B cell (primary cell): ENCODE results near the gene KCNC1. TPM values are rescaled to one million over a fixed set of nuclear protein-coding genes. Genes with fewer than 3 reads are reported as not detected.

Experiments used
- ATAC-seq: fragments of 200-7000 bp; cut with Tn5 transposase; one replicate; pipeline ENCODE4 v1.10.0; 2021; ENCODE audit warnings: low read depth, mild to moderate bottlenecking, moderate number of reproducible peaks, moderate library complexity
- CTCF ChIA-PET: fragments of 350-600 bp; sonication (Branson Sonifier 250); formaldehyde crosslinking; loops from one replicate; lab custom pipeline; 2021; ENCODE audit warnings: antibody characterized with exemption, inconsistent platforms; lab: Charles Lee
- POLR2A ChIA-PET: fragments of 350-600 bp; sonication (Branson Sonifier 250); formaldehyde crosslinking; loops from one replicate; lab custom pipeline; 2021; ENCODE audit warnings: antibody characterized with exemption; lab: Charles Lee
- DNase-seq: peaks from one replicate; pipeline ENCODE4 v3.0.0; 2013
- H2AFZ ChIP-seq: 2 replicates; pipeline ENCODE4 v1.6.1; 2012; ENCODE audit warnings: mild to moderate bottlenecking, low read depth, low read length; ENCODE audit not compliant: insufficient read depth, poor library complexity, severe bottlenecking
- H3K27ac ChIP-seq, 2 donors: 1 replicate in 1 of 2; 2 replicates in 1 of 2; pipeline ENCODE4 v1.5.1; 2012 to 2013; ENCODE audit warnings: low read length in 2 of 2, mild to moderate bottlenecking in 2 of 2, moderate library complexity in 1 of 2
- H3K27me3 ChIP-seq, 4 experiments: fragments of 200-600 bp in 1 of 4; sonication (generic) in 1 of 4; replicated peaks in 1 of 4; 1 replicate in 2 of 4; 2 replicates in 2 of 4; pipeline versions ENCODE4 v1.6.1 to v1.7.0; 2013 to 2016; ENCODE audit warnings: low read length in 3 of 4, mild to moderate bottlenecking in 2 of 4, mixed read lengths in 1 of 4, moderate library complexity in 1 of 4; ENCODE audit not compliant: insufficient read depth in 4 of 4, control insufficient read depth in 3 of 4; ENCODE audit errors: control extremely low read depth in 1 of 4
- H3K36me3 ChIP-seq, 2 experiments: replicated peaks in 1 of 2; 1 replicate in 1 of 2; 2 replicates in 1 of 2; pipeline versions ENCODE4 v1.6.1 to v1.7.1; 2013; ENCODE audit warnings: low read length in 1 of 2; ENCODE audit not compliant: insufficient read depth in 2 of 2, control insufficient read depth in 1 of 2; ENCODE audit errors: control extremely low read depth in 1 of 2, extremely low read depth in 1 of 2
- H3K4me1 ChIP-seq, 2 donors: fragments of 200-600 bp in 1 of 2; sonication (generic) in 1 of 2; 1 replicate in 1 of 2; 2 replicates in 1 of 2; pipeline versions ENCODE4 v1.5.1 to v1.6.1; 2013 to 2017; ENCODE audit warnings: low read length in 2 of 2; ENCODE audit not compliant: control insufficient read depth in 2 of 2, insufficient read depth in 2 of 2
- H3K4me2 ChIP-seq: replicated peaks from 2 replicates; pipeline ENCODE3; 2012; ENCODE audit warnings: mild to moderate bottlenecking, low read depth, low read length; ENCODE audit not compliant: poor library complexity, severe bottlenecking
- H3K4me3 ChIP-seq, 5 experiments: fragments of 200-600 bp in 1 of 5; sonication (generic) in 1 of 5; 1 replicate in 3 of 5; 2 replicates in 2 of 5; pipeline versions ENCODE4 v1.5.1 to v1.7.0; 2011 to 2016; ENCODE audit warnings: low read length in 4 of 5, mild to moderate bottlenecking in 4 of 5, low read depth in 2 of 5, control low read depth in 1 of 5, moderate library complexity in 1 of 5; ENCODE audit not compliant: insufficient read depth in 1 of 5; ENCODE audit errors: control extremely low read depth in 1 of 5, extremely low read depth in 1 of 5
- H3K79me2 ChIP-seq: fragments of 200-600 bp; sonication (generic); one replicate; pipeline ENCODE4 v1.6.0; 2016; ENCODE audit warnings: low read length; ENCODE audit not compliant: control insufficient read depth, insufficient read depth
- H3K9ac ChIP-seq: fragments of 200-600 bp; sonication (generic); 2 replicates; pipeline ENCODE4 v1.6.1; 2017; ENCODE audit warnings: mild to moderate bottlenecking, low read length, moderate library complexity
- H3K9me3 ChIP-seq, 3 donors: one replicate each; pipeline versions ENCODE4 v1.6.1 to v1.7.1; 2013; ENCODE audit warnings: low read length in 2 of 3; ENCODE audit not compliant: control insufficient read depth in 2 of 3, insufficient read depth in 1 of 3; ENCODE audit errors: control extremely low read depth in 1 of 3
- H4K20me1 ChIP-seq: 2 replicates; pipeline ENCODE4 v1.6.0; 2012; ENCODE audit warnings: mild to moderate bottlenecking, low read length; ENCODE audit not compliant: insufficient read depth, control insufficient read depth, poor library complexity, severe bottlenecking
- H3K27ac Mint-ChIP-seq: one replicate; pipeline ENCODE4 v1.8.0; 2021; ENCODE audit warnings: mixed read lengths
- H3K27me3 Mint-ChIP-seq: one replicate; pipeline ENCODE4 v1.8.0; 2021; ENCODE audit warnings: mixed read lengths
- H3K4me1 Mint-ChIP-seq: one replicate; pipeline ENCODE4 v1.8.0; 2021; ENCODE audit warnings: mixed read lengths
- H3K4me3 Mint-ChIP-seq: one replicate; pipeline ENCODE4 v1.8.0; 2021; ENCODE audit warnings: mixed read lengths
- H3K9me3 Mint-ChIP-seq: one replicate; pipeline ENCODE4 v1.8.0; 2022; ENCODE audit warnings: mixed read lengths; ENCODE audit not compliant: insufficient read depth
- EZH2 ChIP-seq: IDR thresholded peaks from 2 replicates; pipeline ENCODE4 v1.6.1; 2012; ENCODE audit warnings: borderline replicate concordance, low read depth, mild to moderate bottlenecking, moderate library complexity, low read length; ENCODE audit not compliant: insufficient read depth, poor library complexity, severe bottlenecking
- WGBS: methylation state at CpG from one replicate; pipeline ENCODE4 v1.1.5; 2013; ENCODE audit warnings: missing lambda C conversion rate; ENCODE audit not compliant: insufficient coverage; 5-methylcytosine and 5-hydroxymethylcytosine counted together
- intact Hi-C: fragments of 100-400 bp; cut with micrococcal nuclease; formaldehyde crosslinking; loops from one replicate; pipeline ENCODE4 v1.10.0; 2022
- polyA plus RNA-seq: library from polyadenylated mRNA; depleted of rRNA; stranded (reverse); fragments of >200 nt; gene quantifications from 2 replicates; pipeline ENCODE4 v1.2.3, GENCODE V29; 2012
- total RNA-seq, 2 donors: library from RNA; stranded (reverse); fragments of 120-200 nt in 1 of 2; gene quantifications; 1 replicate in 1 of 2; 2 replicates in 1 of 2; pipeline versions ENCODE4 v1.2.3 to v1.2.4, GENCODE V29; 2013 to 2022
- TF ChIP-seq, protein P1 (sequence below): fragments of 200-600 bp; IDR thresholded peaks from one replicate; pipeline ENCODE4 v1.8.0; 2022; ENCODE audit warnings: antibody characterized with exemption, mild to moderate bottlenecking

KCNC1 gene
- total and polyA plus RNA-seq, 2 donors (not counting 1 experiment from before 2014, with no cell fraction given) = not detected

DNA sequence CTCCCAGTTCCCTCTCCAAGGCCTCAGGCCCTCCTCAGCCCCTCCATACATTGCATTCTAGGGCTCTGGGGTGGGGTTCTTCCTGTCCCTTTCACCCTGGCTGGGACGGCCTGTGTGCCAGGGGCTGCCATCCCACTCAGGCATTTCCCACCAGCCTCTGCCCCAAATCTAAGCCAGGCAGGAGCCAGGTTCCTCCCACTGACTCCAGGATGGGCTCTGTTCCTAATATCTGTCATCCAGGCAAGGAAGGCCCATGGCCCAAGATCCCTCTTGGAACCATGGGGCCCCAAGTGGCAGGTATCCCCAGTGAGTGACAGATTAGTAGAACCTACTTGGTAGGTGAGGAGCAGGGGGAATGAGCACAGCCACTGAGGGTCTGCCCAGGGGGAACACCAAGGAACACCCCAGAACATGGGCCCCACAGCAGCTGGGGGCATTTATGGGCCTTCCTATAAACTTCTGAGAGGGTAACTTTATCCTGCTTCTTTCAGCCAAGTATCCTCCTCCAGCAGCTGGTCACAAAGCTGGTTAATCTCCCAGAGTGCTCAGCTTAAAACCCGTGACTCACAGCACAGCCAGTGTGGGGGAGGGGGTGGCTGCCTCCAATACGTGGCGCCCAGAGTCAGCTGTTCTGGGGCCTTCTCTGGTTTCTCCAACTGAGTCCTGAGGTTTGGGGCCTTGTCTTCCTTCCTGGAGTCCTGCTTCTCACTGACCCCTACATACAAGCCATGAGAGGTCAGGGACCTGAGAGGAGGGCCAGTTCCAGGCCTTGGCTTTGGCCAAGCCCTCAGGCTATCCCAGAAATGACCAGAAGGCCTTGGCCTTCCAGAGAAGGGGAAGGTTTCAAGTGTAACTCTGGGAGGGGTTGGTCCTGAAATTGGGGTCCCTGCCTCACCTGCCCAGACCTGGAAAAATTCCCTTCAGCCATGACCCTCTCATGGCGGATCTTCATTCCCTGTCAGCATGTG is 35.1 kb upstream of the KCNC1 start:
- H3K9me3 Mint-ChIP-seq = peaks cover 8% of the 10 kb centered on the region
- peaks cover 4% of the 10 kb centered on the region for H3K4me1 Mint-ChIP-seq
- no peak overlapping the region for H3K27ac Mint-ChIP-seq
- H4K20me1 ChIP-seq = no peaks in the 10 kb centered on the region
- no peak overlapping the region for H3K9ac ChIP-seq
- ChIA-PET POLR2A (no interaction called here), CTCF (no interaction called here)
- no peak for TF ChIP-seq EZH2
- TF ChIP-seq, protein P1, sequence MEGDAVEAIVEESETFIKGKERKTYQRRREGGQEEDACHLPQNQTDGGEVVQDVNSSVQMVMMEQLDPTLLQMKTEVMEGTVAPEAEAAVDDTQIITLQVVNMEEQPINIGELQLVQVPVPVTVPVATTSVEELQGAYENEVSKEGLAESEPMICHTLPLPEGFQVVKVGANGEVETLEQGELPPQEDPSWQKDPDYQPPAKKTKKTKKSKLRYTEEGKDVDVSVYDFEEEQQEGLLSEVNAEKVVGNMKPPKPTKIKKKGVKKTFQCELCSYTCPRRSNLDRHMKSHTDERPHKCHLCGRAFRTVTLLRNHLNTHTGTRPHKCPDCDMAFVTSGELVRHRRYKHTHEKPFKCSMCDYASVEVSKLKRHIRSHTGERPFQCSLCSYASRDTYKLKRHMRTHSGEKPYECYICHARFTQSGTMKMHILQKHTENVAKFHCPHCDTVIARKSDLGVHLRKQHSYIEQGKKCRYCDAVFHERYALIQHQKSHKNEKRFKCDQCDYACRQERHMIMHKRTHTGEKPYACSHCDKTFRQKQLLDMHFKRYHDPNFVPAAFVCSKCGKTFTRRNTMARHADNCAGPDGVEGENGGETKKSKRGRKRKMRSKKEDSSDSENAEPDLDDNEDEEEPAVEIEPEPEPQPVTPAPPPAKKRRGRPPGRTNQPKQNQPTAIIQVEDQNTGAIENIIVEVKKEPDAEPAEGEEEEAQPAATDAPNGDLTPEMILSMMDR = no peak
- peaks cover 34% of the 10 kb centered on the region for H3K27me3 Mint-ChIP-seq
- 100% methylated on average over 4 of the region's 5 CpGs for WGBS
- H3K9me3 ChIP-seq = peaks cover 0 to 4% (median 0%) of the 10 kb centered on the region in 3 donors
- no peak overlapping the region for H3K27ac ChIP-seq
- no peak for ATAC-seq
- no peaks in the 10 kb centered on the region for H3K4me1 ChIP-seq
- peaks cover 0 to 38% (median 5%) of the 10 kb centered on the region in 4 experiments for H3K27me3 ChIP-seq
- H3K4me3 Mint-ChIP-seq = no peak overlapping the region
- no peak overlapping the region for H3K4me2 ChIP-seq
- H3K4me3 ChIP-seq = no peak overlapping the region
- DNase-seq = no peak
- intact Hi-C loops = no loop called here
- H3K79me2 ChIP-seq = no peaks in the 10 kb centered on the region
- H3K36me3 ChIP-seq = no peaks in the 10 kb centered on the region
- H2AFZ ChIP-seq = no peak overlapping the region

DNA sequence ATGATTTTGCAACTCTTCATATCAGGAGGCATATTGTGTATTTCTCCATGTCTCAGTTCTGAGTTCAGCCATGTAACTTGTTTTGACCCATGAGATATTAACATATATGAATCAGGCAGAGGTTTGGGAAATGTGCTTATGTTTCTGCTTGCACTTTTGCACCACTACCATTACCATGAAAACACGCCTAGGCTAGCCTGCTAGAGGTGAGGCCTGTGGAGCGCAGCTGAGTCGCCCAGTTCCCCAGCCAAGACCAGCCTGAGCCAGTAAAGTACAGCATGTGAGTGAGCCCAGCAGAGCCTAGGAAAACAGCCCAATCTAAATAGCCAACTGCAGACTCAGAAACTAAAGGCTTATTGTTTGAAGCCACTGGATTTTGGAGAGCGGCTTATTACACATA is 33.6 kb upstream of the KCNC1 start:
- ChIA-PET CTCF (no interaction called here), POLR2A (no interaction called here)
- H3K4me2 ChIP-seq = no peak overlapping the region
- peaks cover 0 to 4% (median 0%) of the 10 kb centered on the region in 3 donors for H3K9me3 ChIP-seq
- TF ChIP-seq, protein P1 = no peak
- no peak for TF ChIP-seq EZH2
- no peak overlapping the region for H3K27ac Mint-ChIP-seq
- H3K27me3 Mint-ChIP-seq = peaks cover 25% of the 10 kb centered on the region
- H3K27me3 ChIP-seq = peaks cover 0 to 28% (median 5%) of the 10 kb centered on the region in 4 experiments
- no peak overlapping the region for H3K4me3 ChIP-seq
- ATAC-seq (no peak), DNase-seq (no peak)
- intact Hi-C loops = no loop called here
- no peaks in the 10 kb centered on the region for H3K79me2 ChIP-seq
- H3K9ac ChIP-seq = no peak overlapping the region
- H3K36me3 ChIP-seq = no peaks in the 10 kb centered on the region
- no peaks in the 10 kb centered on the region for H3K4me1 Mint-ChIP-seq
- no peak overlapping the region for H2AFZ ChIP-seq
- H4K20me1 ChIP-seq = no peaks in the 10 kb centered on the region
- no peak overlapping the region for H3K4me3 Mint-ChIP-seq
- peaks cover 8% of the 10 kb centered on the region for H3K9me3 Mint-ChIP-seq
- 100% methylated on average over 3 of the region's 4 CpGs for WGBS
- no peaks in the 10 kb centered on the region for H3K4me1 ChIP-seq
- H3K27ac ChIP-seq = no peak overlapping the region
